ENCODE data around the gene RNF5. TPM values are rescaled to one million over a fixed set of nuclear protein-coding genes. Genes with fewer than 3 reads are reported as not detected.

The RNF5 gene
- total and polyA plus RNA-seq, 9 of the 15 experiments (the other 6 are each of a cell fraction or from before 2014, with no cell fraction given), result 62.2 to 245 (median 129) TPM

- no peak for TF ChIP-seq HBP1 (CRISPR knock-in tag; IDR thresholded peaks at IDR 0.05)
- TF ChIP-seq, protein P1, sequence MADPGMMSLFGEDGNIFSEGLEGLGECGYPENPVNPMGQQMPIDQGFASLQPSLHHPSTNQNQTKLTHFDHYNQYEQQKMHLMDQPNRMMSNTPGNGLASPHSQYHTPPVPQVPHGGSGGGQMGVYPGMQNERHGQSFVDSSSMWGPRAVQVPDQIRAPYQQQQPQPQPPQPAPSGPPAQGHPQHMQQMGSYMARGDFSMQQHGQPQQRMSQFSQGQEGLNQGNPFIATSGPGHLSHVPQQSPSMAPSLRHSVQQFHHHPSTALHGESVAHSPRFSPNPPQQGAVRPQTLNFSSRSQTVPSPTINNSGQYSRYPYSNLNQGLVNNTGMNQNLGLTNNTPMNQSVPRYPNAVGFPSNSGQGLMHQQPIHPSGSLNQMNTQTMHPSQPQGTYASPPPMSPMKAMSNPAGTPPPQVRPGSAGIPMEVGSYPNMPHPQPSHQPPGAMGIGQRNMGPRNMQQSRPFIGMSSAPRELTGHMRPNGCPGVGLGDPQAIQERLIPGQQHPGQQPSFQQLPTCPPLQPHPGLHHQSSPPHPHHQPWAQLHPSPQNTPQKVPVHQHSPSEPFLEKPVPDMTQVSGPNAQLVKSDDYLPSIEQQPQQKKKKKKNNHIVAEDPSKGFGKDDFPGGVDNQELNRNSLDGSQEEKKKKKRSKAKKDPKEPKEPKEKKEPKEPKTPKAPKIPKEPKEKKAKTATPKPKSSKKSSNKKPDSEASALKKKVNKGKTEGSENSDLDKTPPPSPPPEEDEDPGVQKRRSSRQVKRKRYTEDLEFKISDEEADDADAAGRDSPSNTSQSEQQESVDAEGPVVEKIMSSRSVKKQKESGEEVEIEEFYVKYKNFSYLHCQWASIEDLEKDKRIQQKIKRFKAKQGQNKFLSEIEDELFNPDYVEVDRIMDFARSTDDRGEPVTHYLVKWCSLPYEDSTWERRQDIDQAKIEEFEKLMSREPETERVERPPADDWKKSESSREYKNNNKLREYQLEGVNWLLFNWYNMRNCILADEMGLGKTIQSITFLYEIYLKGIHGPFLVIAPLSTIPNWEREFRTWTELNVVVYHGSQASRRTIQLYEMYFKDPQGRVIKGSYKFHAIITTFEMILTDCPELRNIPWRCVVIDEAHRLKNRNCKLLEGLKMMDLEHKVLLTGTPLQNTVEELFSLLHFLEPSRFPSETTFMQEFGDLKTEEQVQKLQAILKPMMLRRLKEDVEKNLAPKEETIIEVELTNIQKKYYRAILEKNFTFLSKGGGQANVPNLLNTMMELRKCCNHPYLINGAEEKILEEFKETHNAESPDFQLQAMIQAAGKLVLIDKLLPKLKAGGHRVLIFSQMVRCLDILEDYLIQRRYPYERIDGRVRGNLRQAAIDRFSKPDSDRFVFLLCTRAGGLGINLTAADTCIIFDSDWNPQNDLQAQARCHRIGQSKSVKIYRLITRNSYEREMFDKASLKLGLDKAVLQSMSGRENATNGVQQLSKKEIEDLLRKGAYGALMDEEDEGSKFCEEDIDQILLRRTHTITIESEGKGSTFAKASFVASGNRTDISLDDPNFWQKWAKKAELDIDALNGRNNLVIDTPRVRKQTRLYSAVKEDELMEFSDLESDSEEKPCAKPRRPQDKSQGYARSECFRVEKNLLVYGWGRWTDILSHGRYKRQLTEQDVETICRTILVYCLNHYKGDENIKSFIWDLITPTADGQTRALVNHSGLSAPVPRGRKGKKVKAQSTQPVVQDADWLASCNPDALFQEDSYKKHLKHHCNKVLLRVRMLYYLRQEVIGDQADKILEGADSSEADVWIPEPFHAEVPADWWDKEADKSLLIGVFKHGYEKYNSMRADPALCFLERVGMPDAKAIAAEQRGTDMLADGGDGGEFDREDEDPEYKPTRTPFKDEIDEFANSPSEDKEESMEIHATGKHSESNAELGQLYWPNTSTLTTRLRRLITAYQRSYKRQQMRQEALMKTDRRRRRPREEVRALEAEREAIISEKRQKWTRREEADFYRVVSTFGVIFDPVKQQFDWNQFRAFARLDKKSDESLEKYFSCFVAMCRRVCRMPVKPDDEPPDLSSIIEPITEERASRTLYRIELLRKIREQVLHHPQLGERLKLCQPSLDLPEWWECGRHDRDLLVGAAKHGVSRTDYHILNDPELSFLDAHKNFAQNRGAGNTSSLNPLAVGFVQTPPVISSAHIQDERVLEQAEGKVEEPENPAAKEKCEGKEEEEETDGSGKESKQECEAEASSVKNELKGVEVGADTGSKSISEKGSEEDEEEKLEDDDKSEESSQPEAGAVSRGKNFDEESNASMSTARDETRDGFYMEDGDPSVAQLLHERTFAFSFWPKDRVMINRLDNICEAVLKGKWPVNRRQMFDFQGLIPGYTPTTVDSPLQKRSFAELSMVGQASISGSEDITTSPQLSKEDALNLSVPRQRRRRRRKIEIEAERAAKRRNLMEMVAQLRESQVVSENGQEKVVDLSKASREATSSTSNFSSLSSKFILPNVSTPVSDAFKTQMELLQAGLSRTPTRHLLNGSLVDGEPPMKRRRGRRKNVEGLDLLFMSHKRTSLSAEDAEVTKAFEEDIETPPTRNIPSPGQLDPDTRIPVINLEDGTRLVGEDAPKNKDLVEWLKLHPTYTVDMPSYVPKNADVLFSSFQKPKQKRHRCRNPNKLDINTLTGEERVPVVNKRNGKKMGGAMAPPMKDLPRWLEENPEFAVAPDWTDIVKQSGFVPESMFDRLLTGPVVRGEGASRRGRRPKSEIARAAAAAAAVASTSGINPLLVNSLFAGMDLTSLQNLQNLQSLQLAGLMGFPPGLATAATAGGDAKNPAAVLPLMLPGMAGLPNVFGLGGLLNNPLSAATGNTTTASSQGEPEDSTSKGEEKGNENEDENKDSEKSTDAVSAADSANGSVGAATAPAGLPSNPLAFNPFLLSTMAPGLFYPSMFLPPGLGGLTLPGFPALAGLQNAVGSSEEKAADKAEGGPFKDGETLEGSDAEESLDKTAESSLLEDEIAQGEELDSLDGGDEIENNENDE (IDR thresholded peaks at IDR 0.05; ENCODE audit: low read depth, low read length), result no peak
- TF ChIP-seq CBX8 (IDR thresholded peaks at IDR 0.05; ENCODE audit: borderline replicate concordance, extremely low read depth, low read depth, low read length, poor library complexity, severe bottlenecking), result no peak
- TF ChIP-seq NR2C2 (CRISPR knock-in tag; IDR thresholded peaks at IDR 0.05), result no peak
- peak; percentile 93 for TF ChIP-seq NR2C2 (tag; IDR thresholded peaks at IDR 0.05)
- TF ChIP-seq PHF21A (IDR thresholded peaks at IDR 0.05; ENCODE audit: borderline replicate concordance, low read depth), result no peak
- TF ChIP-seq SOX6 (IDR thresholded peaks at IDR 0.05), result 0 out of 2 replicates have a peak, but pooled peaks have one; percentile 4
- peak; percentile 66; the same call in 1 of the 2 replicates for TF ChIP-seq EGR1 (conservative IDR thresholded peaks at IDR 0.05)
- peak; percentile 14; the same call in 1 of the 2 replicates for TF ChIP-seq ZNF589 (CRISPR knock-in tag; IDR thresholded peaks at IDR 0.05; ENCODE audit: low read depth)
- TF ChIP-seq RBM25 (IDR thresholded peaks at IDR 0.05; ENCODE audit: low read depth, low read length, severe bottlenecking), result peak; percentile 99
- TF ChIP-seq, protein P2, sequence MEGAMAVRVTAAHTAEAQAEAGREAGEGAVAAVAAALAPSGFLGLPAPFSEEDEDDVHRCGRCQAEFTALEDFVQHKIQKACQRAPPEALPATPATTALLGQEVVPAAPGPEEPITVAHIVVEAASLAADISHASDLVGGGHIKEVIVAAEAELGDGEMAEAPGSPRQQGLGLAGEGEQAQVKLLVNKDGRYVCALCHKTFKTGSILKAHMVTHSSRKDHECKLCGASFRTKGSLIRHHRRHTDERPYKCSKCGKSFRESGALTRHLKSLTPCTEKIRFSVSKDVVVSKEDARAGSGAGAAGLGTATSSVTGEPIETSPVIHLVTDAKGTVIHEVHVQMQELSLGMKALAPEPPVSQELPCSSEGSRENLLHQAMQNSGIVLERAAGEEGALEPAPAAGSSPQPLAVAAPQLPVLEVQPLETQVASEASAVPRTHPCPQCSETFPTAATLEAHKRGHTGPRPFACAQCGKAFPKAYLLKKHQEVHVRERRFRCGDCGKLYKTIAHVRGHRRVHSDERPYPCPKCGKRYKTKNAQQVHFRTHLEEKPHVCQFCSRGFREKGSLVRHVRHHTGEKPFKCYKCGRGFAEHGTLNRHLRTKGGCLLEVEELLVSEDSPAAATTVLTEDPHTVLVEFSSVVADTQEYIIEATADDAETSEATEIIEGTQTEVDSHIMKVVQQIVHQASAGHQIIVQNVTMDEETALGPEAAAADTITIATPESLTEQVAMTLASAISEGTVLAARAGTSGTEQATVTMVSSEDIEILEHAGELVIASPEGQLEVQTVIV (CRISPR knock-in tag; IDR thresholded peaks at IDR 0.05; ENCODE audit: borderline replicate concordance), result no peak
Observed at GRCh38 chr6:32177788-32178546, at the start of gene RNF5 (continued).

Measured in K562 (cell line).